GM19467 (cell line): ENCODE measurements around the gene GLRX5.
"Not testable (repeated sequence)": the region's sequence is repeated elsewhere in the genome, so short reads cannot be mapped to it uniquely, and the experiment has no call there.

Experiments used
- ATAC-seq: cut with Tn5 transposase; IDR thresholded peaks from one replicate; pipeline ENCODE4 v1.9.1; 2021; ENCODE audit warnings: mild to moderate bottlenecking, moderate library complexity; ENCODE audit not compliant: unreplicated experiment

GLRX5 gene

GRCh38 chr14:95498622-95499353 lies 36.1 kb upstream of the GLRX5 start:
- no peak for ATAC-seq

DNA sequence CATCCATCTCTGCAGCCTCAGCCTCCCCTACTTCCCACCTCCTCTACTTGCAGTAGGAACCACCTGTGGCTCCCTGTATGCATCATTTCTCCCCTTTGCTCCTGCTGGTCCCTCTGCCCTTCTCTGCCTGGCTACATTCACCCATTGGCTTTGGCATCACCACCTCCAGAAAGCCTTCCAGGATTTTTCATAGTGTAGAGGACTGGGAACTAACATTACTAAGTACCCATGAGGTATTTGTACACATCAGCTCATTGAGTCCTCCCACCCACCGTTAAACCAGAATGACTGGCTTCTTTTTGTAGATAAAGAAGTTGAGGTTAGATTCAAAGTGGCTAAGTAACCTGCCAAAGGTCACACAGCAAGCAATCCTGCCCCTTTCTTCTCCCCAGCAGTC lies 35.5 kb upstream of the GLRX5 start:
- ATAC-seq, result no peak

DNA sequence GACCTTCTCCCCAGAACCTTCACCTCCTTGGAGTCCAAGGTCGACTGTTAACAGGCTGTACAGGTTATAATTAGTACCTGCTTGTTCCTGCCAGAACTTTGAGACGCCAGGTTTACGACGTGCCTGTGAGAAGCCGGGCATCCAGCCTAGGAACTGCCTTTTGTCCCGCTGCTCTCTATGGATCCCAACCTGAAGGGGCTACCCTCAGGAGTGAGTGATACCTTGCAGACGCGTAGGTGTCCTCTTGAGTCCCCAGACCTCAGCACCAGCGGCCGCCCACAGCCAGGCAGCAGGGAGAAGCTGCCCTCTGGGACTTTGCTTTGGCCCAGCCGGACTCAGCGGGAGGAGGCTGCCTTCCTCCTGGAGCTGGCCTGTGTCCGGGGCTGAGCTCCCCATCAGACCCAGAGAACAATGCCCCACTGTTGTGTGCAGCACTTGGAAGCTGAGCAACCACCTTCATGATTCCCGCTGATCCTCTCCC lies 34.6 kb upstream of the GLRX5 start:
- no peak for ATAC-seq

DNA sequence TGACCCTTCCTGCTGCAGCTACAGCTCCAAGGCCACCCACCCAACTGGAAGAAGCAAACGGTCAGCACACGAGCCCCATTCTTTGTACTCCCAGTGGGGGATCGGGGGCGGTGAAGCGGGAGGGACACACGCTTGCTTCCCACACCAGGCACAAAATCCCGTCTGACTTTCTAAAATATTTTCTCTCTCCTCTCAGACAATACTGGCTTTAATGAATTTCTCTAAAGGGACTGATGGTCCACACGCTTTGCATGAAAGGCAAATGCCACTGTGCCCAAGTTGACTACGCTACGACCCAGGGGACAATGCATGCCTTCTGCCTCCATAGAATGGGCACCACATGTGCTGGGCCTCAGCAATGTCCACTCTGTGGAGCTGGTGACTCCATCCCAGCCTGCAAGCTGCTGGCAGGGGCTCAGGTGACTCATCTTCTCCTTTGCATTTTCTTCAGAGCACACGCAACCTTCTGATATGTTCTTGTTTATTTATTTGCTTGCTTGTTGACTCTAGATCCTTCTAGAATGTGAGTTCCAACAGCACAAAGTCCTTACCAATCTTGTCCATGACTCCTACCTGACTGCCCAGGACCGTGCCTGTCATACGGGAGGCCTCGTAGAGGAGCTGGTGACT lies 34.0 kb upstream of the GLRX5 start:
- ATAC-seq, result no peak

GRCh38 chr14:95502381-95502950 lies 32.4 kb upstream of the GLRX5 start:
- ATAC-seq, result no peak

- ATAC-seq, result peak; percentile 46
These were observed 31.3 kb upstream of the GLRX5 start for GRCh38 chr14:95503365-95504134.

DNA sequence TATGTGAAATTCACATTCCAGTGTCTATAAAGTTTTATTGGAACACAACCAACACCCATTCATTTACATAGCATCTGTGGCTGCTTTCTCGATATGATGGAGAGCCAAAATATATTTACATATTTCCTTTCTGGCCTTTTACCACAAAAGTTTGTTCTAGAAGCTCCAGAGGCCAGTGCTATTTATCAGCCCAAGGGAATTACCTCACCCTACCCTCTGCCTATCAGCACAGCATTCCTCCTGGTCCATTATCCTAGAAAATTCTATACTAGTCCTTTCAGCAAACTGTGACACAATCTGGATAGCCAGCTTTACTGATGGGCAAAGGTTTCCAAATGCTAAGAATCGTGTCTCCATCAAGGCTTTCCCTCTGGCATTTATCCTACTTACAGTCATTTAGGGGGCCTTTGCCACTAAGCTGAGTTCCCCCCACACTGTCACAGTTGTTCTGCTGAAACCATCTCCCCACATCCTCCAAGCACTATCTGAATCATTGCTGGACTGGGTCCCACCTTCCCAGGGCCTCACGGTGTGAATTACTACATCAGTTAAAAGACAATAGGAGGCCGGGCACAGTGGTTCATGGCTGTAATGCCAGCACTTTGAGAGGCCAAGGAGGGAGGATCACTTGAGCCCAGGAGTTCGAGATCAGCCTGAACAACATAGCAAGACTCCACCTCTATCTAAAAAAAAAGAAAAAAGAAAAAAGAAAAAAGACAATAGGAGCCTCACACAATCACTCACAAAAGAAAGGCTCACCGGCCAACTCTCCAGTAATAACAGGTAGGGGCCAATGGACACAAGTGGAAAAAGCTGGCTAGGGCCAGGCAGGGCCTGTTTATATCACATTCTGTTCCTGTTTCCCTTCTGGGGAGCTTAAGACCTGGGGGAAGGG lies 30.5 kb upstream of the GLRX5 start:
- no peak for ATAC-seq

DNA sequence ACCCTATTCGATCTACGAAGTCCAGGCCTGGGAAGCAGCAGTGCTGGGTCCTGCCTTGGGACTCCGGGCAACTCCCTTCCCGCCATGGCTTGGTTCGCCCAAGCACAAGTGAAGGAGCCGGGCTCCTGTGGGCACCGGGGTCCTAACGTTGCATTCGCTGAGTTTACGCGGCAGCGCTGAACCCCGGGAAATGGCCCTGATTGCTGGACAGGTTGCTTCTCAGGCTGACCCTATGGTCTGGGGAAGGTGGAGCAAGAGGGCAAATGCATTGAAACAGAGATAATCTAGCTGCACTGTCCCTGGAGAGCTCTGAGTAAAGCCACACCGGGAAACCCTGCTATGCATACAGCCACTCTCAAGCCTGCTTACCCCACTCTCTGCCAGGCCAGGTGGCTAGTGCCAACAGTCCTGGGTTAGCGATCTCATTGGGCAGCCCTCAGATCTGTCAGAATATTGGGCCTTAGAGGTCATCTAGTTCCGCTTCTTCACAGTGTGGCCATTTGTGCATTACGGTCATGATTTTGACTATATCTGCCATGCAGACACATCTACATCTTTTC lies 29.7 kb upstream of the GLRX5 start:
- ATAC-seq, result no peak

DNA sequence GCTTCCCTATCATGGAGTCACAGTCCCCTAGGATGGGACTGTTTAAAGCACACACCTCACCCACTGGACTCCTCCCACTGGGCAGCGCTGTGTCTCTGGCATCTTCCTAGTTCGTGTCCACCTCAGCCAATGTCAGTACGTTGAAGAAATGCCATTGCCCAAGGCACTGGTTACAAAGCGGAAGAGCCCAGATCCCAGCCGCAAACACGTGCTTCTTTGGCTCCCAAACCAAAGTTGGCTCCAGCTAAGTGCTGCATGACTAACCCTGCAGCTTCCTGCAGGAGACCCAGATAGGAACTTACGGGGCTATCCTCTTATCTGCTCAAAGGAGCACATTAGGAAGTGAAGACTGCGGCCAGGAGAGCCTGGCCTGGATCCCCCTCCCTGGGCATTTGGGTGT lies 27.7 kb upstream of the GLRX5 start:
- ATAC-seq, result no peak

DNA sequence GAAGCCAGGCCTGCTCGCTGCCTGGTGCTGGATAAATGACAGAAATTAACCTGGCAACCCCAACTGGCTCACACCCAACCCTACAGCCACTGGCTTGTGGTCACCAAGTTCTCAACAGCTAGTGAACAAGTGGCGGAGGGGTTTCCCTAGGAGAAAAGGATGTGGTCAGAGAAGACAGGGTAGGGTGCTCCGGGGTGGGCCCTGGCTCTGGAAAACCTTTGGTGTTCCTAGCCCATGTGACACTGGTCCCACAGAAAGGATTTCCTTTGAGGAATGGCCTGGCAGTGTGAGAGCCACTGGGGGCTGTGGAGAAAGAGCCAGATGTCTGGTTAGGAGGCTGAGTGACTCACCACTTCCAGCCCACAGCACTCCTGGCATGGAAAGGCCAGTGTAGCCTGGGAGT lies 27.1 kb upstream of the GLRX5 start:
- no peak for ATAC-seq

DNA sequence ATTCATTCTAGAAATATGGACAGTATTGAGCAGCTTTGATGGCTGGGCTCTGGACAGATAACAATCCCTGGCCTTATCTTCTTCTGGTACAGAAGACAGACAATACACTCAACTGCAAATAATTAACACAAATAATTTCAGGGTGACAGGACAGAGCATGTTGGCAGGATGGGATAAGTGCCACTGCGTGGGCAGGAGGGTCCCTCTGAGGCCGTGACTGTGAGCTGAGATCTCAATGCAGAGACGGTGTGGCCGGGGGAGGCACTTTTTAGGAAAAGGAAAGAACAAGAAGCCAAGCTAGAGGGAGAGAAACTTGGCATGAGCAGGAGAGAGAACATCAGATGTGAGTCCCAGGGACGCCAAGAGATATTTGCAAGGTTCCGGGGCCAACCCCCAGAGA lies 26.5 kb upstream of the GLRX5 start:
- ATAC-seq, result no peak

DNA sequence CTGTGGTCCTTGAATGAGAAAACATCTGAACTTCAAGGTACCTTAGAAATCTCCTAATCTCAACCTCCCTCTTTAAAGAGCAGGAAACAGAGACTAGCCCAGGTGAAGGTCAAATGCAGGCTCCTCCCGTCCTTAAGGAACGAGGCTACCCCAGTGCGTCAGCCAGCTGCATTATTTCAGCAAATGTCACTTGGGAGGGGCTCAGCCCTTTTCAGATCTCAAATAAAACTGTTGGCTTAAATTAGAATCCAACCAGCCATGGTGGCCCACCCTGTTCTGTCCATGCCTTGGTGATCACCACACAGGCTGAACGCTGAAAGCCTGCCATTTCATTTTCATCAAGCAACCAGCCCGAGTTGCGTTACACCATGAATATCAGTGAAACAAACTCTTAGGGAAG lies 25.4 kb upstream of the GLRX5 start:
- no peak for ATAC-seq

DNA sequence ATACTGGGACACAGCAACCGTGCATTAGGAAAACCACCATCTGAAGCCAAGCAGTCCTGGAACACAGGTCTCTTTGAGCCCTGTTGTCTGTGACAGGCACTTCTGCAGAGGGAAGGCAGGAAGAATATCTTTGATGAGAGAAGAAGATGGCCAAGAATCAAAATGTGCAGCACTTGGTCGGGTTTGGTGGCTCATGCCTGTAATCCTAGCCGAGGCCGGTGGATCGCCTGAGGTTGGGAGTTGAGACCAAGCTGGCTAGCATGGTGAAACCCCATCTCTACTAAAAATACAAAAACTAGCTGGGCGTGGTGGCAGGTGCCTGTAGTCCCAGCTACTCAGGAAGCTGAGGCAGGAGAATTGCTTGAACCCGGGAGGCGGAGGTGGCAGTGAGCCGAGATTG lies 24.5 kb upstream of the GLRX5 start:
- ATAC-seq, result not testable (repeated sequence)

DNA sequence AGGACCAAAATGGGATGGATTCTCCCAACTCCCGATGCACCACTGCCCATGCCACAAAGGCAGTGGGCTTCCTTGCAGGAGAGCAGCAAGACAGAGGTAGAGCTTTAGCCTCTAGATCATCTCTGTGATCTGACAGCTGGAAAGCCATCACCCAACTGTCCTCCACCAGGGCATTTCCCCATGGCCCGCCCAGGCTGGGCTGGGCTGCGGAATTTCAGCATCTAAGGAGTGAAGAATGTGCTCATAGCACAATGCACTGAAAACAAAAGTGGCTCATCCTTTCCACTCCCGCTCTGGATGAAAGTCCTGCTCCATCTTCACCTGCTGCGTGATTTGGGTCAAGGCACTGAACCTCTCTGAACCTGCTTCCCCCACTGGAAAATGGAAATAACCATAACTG lies 24.0 kb upstream of the GLRX5 start:
- ATAC-seq, result no peak

DNA sequence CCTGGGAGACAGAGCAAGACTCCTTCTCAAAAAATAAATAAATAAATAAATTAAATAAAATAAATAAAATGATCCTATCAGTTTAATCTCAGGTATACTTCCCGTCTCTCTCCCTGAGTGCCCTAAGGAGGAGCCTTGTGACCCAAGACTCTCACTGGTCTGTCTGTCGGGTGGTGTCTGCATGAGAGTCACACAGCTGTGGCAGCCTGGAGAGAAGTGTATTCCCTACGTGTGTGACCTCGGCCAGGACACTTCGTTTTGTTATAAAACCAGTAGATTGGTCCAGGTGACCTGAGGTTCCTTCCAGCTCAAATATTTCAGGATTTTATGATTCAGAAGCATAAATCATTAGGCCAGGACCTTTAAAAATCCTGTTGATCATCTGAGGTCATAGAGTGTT lies 23.2 kb upstream of the GLRX5 start:
- no peak for ATAC-seq

GRCh38 chr14:95513291-95513690 lies 21.6 kb upstream of the GLRX5 start:
- no peak for ATAC-seq

- no peak for ATAC-seq
These were observed 20.4 kb upstream of the GLRX5 start for GRCh38 chr14:95514131-95515079.

DNA sequence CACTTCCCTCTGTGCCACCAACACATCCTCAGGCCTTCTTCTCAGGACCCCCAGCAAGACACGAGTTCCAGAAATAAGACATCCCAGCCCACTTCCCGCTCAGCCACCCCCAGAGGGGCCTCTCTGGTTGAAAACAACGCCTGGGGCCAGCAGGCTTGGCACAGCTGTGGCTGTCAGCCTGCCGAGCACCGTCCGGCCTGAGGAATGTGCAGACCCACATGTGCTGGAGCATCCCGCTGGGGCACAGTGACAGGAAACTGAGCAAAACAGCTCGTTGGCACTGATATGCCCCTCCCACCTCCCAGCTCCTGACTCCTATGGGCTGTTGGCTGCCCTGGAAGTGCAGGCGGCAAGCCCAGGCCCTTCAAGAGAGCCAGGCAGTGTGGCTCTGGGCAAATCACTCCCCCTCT lies 19.8 kb upstream of the GLRX5 start:
- no peak for ATAC-seq
